HL-60/S4 treated with retinoic acid at 250 ng/mL for 4 days and 3 days (cell line): ENCODE data around the gene PRR19.
"Not testable (repeated sequence)": the region's sequence is repeated elsewhere in the genome, so short reads cannot be mapped to it uniquely, and the experiment has no call there.

Source experiments
- in situ Hi-C: fragments of 300-500 bp; cut with MboI; formaldehyde crosslinking; loops from 2 replicates; pipeline ENCODE4 v1.7.0; 2022; ENCODE audit warnings: low sequenced_read_pairs

The PRR19 gene

DNA sequence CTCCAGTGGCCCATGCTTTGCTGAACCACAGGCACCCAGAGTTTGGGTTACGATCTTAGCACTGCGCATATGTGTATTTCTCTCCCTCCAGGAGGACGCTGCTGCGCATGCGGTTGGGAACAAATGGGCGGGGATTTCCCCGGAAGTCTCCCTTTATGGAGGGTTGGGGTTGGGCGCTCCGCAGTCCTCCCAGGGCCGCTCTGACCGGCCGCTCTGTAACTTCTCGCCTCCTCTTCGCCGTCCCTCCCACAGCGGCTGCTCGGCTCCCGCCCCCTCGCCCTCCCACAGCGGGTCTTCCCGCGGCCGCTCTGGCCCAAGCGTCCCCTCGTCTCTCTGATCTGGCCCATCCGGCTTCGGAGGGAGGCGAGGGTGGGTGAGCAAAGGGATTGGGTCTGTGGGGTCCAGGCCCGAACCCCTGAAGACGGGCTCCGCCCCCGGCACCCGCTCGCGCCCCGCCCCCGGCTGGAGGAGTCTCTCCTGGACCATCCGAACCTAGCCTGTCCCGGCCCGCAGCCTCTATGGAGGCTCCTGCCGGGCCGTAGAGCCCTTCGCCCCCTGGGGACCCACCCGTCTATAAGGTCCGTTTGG is 23.5 kb downstream of the PRR19 start, which contains the start of gene MEGF8:
MEGF8 (plus strand) TSS at position 328 of the 588 bp plus-strand sequence. CDS start 609 bp downstream, outside the sequence.
- in situ Hi-C loops = no loop called here

DNA sequence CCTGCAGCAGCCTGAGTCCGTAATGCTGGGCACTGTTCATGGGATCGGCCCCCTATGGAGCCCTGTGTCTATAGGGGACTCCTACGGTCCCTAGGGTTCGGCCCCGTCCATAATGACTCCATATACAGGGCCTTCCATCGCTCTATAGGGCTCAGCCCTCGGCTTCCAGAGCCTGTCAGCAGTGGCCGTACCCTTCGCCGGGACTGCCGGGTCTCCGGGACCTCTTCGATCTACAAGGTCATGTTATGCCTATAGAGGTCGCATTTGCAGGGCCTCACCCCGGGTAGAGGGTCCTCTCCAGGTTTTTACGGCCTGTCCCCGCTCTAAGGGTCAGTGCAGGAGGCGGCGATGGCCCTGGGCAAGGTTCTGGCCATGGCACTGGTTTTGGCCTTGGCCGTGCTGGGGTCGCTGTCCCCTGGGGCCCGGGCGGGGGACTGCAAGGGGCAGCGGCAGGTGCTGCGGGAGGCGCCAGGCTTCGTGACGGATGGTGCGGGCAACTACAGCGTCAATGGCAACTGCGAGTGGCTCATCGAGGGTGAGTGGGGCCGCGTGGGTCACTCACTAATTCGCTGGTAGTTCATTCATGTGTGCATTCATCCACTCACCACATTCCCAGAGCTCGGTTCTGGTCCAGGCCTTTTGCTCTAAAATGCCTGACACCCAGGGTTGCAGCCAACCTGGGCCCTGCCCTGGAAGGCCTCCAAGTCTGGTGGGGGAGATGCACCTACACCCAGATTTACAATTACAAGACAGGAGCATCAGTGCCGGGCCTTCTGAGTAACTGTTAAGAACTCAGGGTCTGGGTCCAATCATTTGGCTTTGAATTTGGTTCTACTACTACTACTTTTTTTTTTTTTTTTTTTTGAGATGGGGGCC is 24.2 kb downstream of the PRR19 start:
- in situ Hi-C loops = no loop called here

DNA sequence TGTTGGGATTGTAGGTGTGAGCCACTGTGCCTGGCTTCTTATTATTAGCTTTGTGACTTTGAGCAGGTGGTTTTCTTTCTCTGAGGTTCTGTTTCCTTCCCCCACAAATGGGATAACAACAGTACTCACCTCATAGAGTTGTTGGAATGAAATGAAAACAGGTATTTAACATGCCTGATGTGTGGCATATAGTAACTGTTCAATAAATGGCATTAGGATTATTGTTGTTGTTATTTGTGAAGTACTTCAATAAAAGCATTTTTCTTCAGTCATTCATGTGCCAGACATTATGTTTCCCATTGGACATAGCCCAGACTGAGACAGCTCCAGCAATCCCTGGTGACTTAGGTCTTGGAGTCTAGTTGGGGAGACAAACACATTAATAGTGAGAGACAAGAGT is 25.0 kb downstream of the PRR19 start:
- in situ Hi-C loops = no loop called here

DNA sequence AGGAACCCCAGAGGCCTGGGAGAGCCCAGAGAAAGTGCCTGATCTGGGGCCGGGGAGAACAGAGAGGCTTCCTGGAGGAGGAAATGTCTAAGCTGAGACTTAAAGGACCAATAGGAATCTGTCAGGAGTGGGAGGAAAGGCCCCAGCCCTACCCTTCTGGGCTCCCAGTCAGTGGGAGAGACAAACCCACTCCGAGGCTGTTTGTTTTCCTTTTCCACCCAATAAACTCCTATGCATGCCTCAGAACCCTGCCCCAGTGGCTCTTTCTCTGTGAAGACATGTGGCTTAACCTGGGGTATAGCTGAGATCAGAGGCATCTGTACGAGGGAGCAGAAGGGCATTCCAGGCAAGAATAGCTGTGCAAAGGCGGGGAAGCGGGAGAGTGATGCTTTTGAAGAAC is 25.4 kb downstream of the PRR19 start:
- in situ Hi-C loops = no loop called here

GRCh38 chr19:42328106-42328505 is 26.2 kb downstream of the PRR19 start:
- in situ Hi-C loops = no loop called here

GRCh38 chr19:42328854-42329253 is 26.9 kb downstream of the PRR19 start:
- in situ Hi-C loops = no loop called here

GRCh38 chr19:42330241-42330711 is 28.3 kb downstream of the PRR19 start:
- in situ Hi-C loops = no loop called here

- in situ Hi-C loops = not testable (repeated sequence)
Observed at GRCh38 chr19:42331333-42331732, 29.4 kb downstream of the PRR19 start.

DNA sequence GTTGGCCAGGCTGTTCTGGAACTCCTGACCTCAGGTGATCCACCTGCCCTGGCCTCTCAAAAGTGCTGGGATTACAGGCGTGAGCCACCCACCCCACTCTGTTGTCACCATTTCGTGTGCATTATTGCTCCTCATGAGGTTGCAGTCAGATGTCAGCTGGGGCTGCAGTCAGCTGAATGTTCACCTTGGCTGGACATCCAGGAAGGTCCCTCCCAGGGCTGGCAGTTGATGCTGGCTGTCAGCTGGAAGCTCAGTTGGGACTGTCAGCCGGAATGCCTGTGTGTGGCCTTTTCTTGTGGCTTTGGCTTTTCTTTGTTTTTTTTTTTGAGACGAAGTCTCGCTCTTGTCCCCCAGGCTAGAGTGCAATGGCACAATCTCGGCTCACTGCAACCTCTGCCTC is 30.1 kb downstream of the PRR19 start:
- in situ Hi-C loops = no loop called here

DNA sequence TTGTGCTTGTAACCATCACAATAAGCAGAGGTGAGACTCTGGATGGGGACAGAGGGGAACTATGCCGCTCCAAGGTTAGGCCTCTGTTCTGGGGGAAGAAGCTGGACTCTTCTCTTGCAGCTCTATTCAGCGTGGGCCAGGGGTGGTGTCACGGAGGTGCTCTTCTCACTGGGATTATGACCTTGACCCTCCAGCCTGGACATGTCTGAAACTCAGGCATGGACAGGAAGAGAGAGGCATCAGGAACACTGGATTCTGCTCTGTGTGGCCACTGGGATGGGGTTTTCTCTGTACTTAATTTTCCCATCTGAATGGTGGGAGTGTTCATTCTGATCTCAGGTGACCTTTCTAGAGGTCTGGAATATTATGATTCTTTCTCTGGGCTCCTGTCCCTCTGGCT is 31.1 kb downstream of the PRR19 start:
- in situ Hi-C loops = no loop called here

DNA sequence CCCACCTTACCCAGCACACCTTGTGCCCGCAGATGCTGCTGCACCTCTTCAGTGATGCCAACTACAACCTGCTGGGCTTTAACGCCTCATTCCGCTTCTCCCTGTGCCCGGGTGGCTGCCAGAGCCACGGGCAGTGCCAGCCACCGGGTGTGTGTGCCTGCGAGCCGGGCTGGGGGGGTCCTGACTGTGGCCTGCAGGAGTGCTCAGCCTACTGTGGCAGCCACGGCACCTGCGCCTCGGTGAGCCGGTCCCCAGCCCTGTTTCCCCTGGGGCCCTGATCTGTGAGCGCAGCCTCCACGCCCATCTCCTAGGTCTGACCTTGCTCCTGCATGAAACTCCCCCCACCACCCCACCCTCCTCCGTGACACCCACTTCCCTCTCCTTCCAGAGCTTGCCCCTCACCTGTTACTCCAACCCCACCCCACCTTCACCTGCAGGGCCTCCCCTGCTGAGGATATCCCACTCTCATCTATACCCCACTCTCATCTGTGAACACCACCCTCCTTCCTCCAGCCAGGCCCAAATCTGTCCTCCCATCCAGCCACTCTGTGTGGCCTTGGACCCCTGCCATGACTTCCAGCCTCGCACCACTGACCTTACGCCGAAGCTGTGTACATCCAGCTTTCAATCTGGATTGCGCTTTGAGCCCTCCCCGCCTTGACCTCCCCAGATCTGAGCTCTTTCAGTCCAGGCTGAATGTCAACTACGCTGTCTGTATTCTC is 32.2 kb downstream of the PRR19 start:
- in situ Hi-C loops = no loop called here

- in situ Hi-C loops = no loop called here
Observed at GRCh38 chr19:42334697-42335373, 32.9 kb downstream of the PRR19 start.

DNA sequence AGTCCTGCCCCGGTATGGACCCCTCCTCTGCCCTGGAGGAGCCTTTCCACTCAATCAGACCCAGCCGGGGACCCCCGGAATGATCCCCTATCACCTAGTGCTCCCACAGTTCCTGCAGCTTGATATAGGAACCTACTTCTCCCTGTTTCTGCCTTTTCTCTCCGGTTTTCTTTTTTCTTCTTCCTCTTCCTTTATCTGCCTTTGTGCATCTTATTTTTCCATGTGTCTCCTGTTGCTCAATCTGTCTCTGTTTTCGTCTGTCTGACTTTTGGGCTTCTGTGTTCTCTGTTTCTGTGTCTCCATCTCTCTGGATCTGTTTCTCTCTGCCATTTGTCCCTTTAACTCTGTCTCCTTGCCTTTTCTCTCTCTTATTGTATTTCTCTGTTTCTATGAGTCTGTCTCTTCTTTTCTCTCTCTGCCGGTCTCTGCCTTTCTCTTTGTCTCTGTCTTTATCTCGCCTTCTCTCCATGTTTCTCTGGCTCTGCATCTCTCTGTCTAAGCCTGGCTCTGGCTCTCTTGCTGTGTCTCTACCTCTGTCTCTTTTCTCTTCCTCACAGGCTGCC is 33.5 kb downstream of the PRR19 start:
- in situ Hi-C loops = no loop called here

DNA sequence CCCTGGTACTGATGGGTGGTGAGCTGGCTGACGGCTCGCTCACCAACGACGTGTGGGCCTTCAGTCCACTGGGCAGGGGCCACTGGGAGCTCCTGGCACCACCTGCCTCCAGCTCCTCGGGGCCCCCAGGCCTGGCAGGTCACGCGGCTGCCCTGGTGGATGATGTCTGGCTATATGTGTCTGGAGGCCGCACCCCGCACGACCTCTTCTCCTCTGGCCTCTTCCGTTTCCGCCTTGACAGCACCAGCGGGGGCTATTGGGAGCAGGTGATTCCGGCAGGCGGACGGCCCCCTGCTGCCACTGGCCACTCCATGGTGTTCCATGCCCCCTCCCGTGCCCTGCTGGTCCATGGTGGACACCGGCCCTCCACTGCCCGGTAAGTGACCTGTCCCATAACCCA is 34.0 kb downstream of the PRR19 start:
- in situ Hi-C loops = no loop called here

- in situ Hi-C loops = not testable (repeated sequence)
Observed at GRCh38 chr19:42339126-42339860, 37.4 kb downstream of the PRR19 start.

GRCh38 chr19:42339922-42340321 is 38.0 kb downstream of the PRR19 start:
- in situ Hi-C loops = not testable (repeated sequence)

- in situ Hi-C loops = no loop called here
Observed at GRCh38 chr19:42343344-42344110, 41.6 kb downstream of the PRR19 start.

- in situ Hi-C loops = no loop called here
Observed at GRCh38 chr19:42344336-42344893, 42.5 kb downstream of the PRR19 start.
